Ammon's horn (tissue), 1 donor: ENCODE measurements around the gene ANKRD36C.
"Not testable (repeated sequence)": the region's sequence is repeated elsewhere in the genome, so short reads cannot be mapped to it uniquely, and the experiment has no call there.

Experiments
- DNase-seq: peaks from one replicate; pipeline ENCODE4 v3.0.0-alpha.2; 2016; ENCODE audit warnings: low spot score

The ANKRD36C gene

GRCh38 chr2:96006248-96006647, 14.6 kb upstream of the ANKRD36C start:
- not testable (repeated sequence) for DNase-seq

GRCh38 chr2:95992520-95993272, 1.1 kb upstream of the ANKRD36C start:
- DNase-seq: peak; percentile 32

GRCh38 chr2:95992102-95992501, 478 bp upstream of the ANKRD36C start:
- DNase-seq: not testable (repeated sequence)

DNA sequence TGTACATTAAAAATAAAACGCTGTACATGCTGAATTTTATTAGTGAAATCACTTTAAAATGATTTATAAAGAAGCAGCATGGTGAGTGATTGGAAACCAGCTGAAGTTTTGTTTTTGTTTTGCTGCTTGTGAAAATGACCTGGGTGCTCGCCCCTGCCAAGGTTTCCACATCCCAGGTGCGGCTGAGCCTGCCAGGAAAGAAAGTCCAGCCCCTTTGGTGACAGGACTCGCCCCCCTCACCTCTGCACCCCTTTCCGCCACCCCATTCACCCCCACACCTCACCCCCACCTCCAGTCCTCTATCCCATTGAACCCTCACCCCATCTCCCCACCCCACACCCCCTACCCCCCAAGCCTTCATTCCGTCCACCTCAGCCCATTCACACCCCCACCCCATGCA, 740 bp downstream of the ANKRD36C start:
- DNase-seq: not testable (repeated sequence)

GRCh38 chr2:95951662-95952061, 40.0 kb downstream of the ANKRD36C start:
- not testable (repeated sequence) for DNase-seq

DNA sequence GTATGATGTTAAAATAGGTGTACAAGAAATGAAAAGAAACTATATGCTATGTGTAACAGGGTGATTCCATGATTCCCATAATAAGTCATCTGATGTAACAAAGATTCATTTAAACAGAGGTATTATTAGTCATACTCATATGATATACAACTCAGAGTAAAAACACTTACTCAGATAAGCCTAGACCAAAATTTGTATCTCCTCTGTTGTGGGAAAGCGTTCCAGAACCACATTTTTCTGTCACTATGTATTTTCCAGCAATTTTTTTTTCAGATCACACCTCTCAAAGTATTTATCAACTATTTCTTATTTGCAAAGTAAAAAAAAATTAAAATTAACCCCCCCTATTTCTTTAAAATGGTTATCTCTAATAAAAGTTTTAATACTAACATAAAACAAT, 43.6 kb downstream of the ANKRD36C start:
- not testable (repeated sequence) for DNase-seq

DNA sequence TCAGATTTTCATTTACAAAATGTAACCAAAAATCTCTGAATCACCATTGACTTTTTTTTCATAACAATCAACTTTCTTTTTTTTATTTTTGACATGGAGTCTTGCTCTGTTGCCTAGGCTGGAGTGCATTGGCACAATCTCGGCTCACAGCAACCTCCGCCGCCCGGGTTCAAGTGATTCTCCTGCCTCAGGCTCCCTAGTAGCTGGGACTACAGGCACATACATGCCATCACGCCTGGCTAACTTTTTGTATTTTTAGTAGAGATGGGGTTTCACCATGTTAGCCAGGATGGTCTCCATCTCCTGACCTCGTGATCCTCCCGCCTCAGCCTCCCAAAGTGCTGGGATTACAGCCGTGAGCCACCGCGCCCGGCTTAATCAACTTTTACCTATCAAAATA, 51.7 kb downstream of the ANKRD36C start:
- not testable (repeated sequence) for DNase-seq

DNA sequence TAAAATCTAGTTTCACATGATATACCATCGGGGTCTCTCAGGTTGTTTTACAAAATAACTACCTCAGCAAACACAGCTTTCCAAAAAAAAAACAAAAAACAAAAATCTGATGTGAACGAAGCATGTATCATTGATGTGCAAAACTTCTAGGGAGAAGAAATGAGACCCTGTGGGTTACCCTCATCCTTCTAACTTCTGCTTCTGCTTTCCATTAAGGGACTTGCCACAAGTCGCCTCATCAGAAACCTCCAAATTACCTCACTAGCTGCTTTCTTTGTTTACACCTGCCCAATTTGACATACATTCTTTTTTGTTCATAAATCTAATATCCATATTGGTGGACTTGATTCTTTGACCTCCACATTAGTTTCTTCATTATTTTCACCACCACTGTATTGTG, 60.9 kb downstream of the ANKRD36C start:
- not testable (repeated sequence) for DNase-seq

- not testable (repeated sequence) for DNase-seq
Measured at GRCh38 chr2:95917007-95917406, 74.6 kb downstream of the ANKRD36C start.

DNA sequence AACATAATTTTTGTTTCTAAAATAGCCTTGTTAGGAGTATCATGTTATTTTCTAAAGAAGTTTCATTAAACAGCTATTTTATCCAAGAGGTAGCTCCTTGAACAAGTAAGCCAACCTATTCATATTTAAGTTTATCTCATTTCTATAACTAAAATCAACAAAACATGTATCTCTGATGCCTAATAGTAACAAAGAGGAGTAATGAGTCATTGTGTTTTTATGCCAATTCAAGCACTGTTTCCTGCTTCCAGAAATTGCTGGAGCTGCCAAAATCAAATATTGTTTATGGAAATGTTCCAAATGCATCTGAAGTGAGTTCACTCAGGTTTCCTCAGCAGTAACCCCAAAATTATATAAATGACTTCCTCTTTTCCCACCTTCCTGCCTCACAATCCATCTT, 76.5 kb downstream of the ANKRD36C start:
- not testable (repeated sequence) for DNase-seq

- DNase-seq: peak; percentile 40
Measured at GRCh38 chr2:95911431-95911830, 80.2 kb downstream of the ANKRD36C start.

DNA sequence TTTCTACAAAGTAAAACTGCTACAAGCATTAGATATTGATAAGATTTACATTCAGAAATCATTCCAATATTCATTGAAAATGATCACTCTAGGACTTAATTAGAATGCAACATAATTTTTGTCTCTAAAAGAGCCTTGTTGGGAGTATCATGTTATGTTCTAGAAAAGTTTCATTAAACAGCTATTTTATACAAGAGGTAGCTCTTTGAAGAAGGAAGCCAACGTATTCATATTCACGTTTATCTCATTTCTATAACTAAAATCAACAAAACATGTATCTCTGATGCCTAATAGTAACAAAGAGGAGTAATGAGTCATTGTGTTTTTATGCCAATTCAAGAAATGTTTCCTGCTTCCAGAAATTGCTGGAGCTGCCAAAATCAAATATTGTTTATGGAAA, 97.2 kb downstream of the ANKRD36C start:
- not testable (repeated sequence) for DNase-seq

GRCh38 chr2:95867929-95868328, 123.7 kb downstream of the ANKRD36C start:
- DNase-seq: not testable (repeated sequence)

DNA sequence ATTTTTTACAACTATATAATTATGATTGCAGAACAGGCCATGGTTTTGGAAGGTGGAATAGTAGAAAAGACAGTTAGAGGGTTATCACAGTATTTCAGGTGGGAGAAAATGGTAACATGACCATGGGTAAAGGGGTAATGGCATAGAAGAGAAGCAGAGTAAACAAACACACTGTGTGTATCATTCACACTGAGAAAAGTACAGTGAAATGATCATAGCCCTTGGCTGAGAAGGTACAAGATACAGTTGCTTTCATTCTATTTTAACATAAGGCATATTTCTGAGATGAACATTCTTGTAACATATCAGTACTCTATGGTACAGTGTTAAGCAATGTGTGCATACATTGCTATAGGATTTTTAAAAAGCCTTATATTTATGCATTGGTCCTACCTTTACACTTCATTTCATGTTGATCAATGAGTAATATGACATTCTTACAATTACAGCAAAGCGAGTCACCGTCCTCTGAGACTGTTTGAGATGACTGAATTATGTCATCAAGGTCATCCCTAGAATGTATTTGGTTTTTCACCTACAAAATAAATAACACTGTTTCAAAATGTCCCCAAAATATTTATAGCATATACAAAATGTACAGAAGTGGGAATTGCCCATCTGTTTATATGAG, 124.5 kb downstream of the ANKRD36C start:
- DNase-seq: not testable (repeated sequence)

DNA sequence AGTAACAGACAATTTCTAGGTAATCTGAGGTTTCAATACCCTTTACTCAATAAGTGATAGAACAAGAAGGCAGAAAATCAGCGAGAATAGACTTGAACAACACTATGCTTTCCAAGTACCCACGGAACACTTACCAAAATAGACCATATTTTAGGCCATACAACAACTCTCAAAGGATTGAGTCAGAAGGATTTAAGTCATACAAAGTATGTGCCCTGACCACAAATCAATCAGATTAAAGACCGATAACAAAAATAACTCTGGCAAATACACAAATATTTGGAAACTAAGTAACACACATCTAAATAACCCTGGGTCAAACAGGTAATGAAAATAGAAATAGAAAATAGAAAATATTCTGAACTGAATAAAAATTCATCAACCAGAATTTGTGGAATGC, 129.5 kb downstream of the ANKRD36C start:
- not testable (repeated sequence) for DNase-seq

DNA sequence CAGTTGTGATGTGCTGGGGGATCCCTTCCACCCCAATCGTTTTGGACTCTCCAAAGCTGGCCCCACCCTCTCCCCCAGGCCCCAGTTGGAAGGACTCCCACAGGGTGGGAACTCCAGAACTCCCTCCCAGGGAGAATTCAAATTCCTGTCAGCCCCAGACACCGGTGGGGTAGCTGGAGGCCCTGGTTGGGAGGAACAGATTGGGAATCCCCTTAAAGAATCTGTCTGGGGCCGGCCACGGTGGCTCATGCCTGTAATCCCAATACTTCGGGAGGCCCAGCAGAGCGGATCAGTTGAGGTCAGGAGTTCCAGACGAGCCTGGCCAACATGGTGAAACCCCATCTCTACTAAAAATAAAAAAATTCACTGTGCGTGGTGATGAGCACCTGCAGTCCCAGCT, 155.5 kb downstream of the ANKRD36C start:
- DNase-seq: no peak

GRCh38 chr2:95834077-95835013, 157.3 kb downstream of the ANKRD36C start:
- not testable (repeated sequence) for DNase-seq

DNA sequence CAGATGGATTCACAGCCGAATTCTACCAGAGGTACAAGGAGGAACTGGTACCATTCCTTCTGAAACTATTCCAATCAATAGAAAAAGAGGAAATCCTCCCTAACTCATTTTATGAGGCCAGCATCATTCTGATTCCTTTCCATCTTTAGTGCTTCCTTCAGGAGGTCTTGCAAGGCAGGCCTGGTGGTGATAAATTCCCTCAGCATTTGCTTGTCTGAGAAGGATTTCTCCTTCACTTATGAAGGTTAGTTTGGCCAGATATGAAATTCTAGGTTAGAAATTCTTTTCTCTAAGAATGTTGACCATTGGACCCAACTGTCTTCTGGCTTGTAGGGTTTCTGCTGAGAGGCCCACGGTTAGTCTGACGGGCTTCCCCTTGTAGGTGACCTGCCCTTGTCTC, 167.4 kb downstream of the ANKRD36C start:
- not testable (repeated sequence) for DNase-seq

DNA sequence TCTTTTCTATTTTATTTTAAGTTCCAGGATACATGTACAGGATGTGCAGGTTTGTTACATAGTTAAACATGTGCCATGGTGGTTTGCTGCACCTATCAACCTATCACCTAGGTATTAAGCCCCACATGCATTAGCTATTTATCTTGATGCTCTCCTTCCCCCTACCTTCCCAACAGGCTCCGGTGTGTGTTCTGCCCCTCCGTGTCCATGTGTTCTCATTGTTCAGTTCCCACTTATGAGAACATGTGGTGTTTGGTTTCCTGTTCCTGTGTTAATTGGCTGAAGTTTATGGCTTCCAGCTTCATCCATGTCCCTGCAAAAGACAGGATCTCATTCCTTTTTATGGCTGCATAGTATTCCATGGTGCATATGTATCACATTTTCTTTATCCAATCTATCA, 174.1 kb downstream of the ANKRD36C start:
- DNase-seq: not testable (repeated sequence)

DNA sequence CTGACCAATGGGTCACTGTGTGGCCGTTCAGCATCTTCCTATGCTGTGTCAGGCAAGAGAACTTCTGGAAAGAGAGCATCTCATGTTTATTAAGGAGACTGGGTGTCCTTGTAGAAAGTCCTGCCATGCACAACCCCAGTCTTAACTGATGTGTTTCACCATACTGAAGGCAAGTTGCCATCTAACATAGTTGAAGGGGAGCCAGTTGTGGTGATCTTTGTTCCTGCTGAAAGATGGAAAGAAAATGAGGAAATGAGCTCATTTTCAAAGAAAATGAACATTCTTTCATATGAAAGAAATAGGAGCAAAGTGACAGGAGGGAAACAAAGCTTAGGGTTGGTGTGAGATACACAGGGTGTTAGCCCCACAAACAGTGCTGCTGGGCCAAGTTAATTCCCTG, 178.3 kb downstream of the ANKRD36C start:
- DNase-seq: not testable (repeated sequence)

GRCh38 chr2:95799892-95800291, 191.7 kb downstream of the ANKRD36C start:
- no peak for DNase-seq

DNA sequence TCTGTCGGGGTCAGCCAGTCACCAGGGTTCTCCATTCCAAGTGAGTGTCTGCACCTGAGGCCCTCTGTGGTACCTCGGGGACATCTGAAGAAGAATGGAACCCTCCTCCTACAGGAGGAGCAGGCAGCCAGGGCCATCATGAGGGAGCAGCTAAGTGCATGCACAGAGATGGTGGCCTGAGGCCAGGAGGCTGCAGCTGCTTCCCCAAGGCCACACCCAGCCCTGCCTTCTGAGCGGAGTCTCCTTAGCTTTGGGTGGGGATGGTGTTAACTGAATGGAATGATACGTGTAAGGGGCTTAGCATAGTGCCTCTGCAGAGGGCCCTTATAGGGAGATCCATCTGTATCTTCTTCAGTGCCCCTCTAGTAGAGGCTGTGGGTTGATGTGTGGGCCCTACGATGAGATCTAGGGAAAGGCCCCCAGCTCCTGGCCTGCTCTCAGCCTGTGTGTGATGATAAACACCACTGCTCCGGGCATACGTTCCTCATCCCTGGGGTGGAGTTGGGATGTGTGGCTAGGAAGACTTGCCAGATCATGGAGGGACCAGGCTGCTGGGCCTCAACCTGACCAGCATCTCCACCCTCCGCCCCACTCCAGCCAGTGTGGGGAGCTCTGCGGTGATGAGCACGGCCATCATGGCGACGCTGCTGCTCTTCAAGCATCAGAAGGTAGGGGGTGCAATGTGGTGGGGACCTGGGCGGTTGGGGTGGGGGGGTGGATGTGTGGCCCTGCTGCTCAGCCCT, 192.3 kb downstream of the ANKRD36C start:
- not testable (repeated sequence) for DNase-seq
